ENCODE data around the gene PLCB1.
"Not testable (repeated sequence)": the region's sequence is repeated elsewhere in the genome, so short reads cannot be mapped to it uniquely, and the experiment has no call there.

Gene PLCB1

GRCh38 chr20:8635837-8636236 lies 503.8 kb downstream of the PLCB1 start:
- no peaks in the 10 kb centered on the region for H3K9me3 Mint-ChIP-seq
- H3K27me3 Mint-ChIP-seq (ENCODE audit: low read depth, poor library complexity), result peaks cover 3% of the 10 kb centered on the region
- TF ChIP-seq CTCF (IDR thresholded peaks at IDR 0.05), result no peak
- H3K4me1 Mint-ChIP-seq, result no peaks in the 10 kb centered on the region
- DNase-seq, result no peak
- H3K27ac Mint-ChIP-seq, result no peak overlapping the region
- H3K36me3 Mint-ChIP-seq (ENCODE audit: low read depth), result peaks cover 14% of the 10 kb centered on the region
- H3K4me3 Mint-ChIP-seq, result no peak overlapping the region

DNA sequence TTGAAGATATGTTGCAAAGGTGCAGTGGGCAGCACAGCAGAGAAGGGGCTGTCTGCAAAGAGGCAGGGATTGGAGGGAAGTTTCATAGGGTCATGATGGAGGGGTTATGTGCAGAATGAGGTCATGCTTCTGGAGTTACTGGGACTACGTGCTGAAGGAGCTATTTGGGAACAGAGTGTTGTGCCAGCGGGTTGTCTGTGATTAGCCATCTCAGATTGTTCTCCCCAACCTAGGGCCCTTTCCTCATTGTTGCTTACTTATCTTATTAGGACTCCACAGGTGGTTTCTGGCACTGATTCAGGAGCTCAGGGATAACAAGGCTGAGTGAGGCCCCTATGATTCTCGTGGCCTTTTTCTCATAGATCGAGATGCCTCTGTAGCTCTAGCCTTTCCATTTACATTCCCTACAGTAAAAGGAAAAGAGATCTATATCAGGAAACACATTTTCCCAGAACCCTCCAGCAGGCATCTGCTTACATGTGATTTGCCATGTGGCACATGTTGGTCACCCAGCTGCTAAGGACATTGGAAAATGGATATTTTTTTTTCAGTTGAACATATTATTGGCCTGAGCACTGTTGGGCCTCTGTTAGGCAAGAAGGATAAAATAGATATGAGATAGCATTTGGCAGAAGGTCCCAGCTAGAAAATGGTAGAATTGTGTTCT lies 507.2 kb downstream of the PLCB1 start:
- no peak for TF ChIP-seq CTCF (IDR thresholded peaks at IDR 0.05)
- H3K4me1 Mint-ChIP-seq, result no peaks in the 10 kb centered on the region
- peaks cover 17% of the 10 kb centered on the region for H3K36me3 Mint-ChIP-seq (ENCODE audit: low read depth)
- no peak overlapping the region for H3K27ac Mint-ChIP-seq
- peaks cover 3% of the 10 kb centered on the region for H3K27me3 Mint-ChIP-seq (ENCODE audit: low read depth, poor library complexity)
- peaks cover 6% of the 10 kb centered on the region for H3K9me3 Mint-ChIP-seq
- H3K4me3 Mint-ChIP-seq, result no peak overlapping the region
- no peak for DNase-seq

DNA sequence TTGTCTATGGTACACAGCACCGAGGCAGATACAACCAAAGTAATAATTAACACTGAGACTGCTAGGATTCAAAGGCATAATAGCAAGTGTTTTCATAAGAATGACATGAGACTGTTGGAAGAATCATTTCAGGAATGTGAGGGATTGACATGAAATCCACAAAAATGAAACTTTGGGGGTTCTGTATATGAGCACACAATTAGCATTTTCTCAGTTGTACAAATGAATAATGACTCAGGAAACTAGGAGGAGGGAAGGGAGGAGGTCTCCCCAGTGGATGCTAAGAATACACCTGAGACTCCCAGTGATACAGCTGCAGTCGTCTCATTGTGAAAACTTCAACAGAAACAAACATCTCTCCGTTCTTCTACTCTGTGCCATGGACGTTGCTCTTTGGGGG lies 508.4 kb downstream of the PLCB1 start:
- no peak for TF ChIP-seq CTCF (IDR thresholded peaks at IDR 0.05)
- peaks cover 6% of the 10 kb centered on the region for H3K9me3 Mint-ChIP-seq

GRCh38 chr20:8642247-8642646 lies 510.2 kb downstream of the PLCB1 start:
- no peak for TF ChIP-seq CTCF (IDR thresholded peaks at IDR 0.05)
- DNase-seq, result no peak
- Mint-ChIP-seq H3K27me3 (ENCODE audit: low read depth, poor library complexity) (peaks cover 3% of the 10 kb centered on the region), H3K4me3 (no peak overlapping the region), H3K4me1 (no peaks in the 10 kb centered on the region), H3K27ac (no peak overlapping the region), H3K9me3 (peaks cover 6% of the 10 kb centered on the region), H3K36me3 (ENCODE audit: low read depth) (peaks cover 34% of the 10 kb centered on the region)

More for the DNA sequence above, 508.4 kb downstream of the PLCB1 start:
- Mint-ChIP-seq H3K4me3 (no peak overlapping the region), H3K27ac (no peak overlapping the region), H3K36me3 (ENCODE audit: low read depth) (peaks cover 21% of the 10 kb centered on the region), H3K4me1 (no peaks in the 10 kb centered on the region), H3K27me3 (ENCODE audit: low read depth, poor library complexity) (peaks cover 3% of the 10 kb centered on the region)
- no peak for DNase-seq

DNA sequence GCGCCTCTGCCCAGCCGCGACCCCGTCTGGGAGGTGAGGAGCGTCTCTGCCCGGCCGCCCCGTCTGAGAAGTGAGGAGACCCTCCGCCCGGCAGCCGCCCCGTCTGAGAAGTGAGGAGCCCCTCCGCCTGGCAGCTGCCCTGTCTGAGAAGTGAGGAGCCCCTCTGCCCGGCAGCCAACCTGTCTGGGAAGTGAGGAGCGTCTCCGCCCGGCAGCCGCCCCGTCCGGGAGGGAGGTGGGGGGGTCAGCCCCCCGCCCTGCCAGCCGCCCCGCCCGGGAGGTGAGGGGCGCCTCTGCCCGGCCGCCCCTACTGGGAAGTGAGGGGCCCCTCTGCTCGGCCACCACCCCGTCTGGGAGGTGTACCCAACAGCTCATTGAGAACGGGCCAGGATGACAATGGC lies 512.4 kb downstream of the PLCB1 start:
- not testable (repeated sequence) for DNase-seq; H3K27ac Mint-ChIP-seq; H3K4me1 Mint-ChIP-seq; H3K27me3 Mint-ChIP-seq (ENCODE audit: low read depth, poor library complexity); H3K4me3 Mint-ChIP-seq; H3K9me3 Mint-ChIP-seq
- peaks cover 43% of the 10 kb centered on the region for H3K36me3 Mint-ChIP-seq (ENCODE audit: low read depth)

DNA sequence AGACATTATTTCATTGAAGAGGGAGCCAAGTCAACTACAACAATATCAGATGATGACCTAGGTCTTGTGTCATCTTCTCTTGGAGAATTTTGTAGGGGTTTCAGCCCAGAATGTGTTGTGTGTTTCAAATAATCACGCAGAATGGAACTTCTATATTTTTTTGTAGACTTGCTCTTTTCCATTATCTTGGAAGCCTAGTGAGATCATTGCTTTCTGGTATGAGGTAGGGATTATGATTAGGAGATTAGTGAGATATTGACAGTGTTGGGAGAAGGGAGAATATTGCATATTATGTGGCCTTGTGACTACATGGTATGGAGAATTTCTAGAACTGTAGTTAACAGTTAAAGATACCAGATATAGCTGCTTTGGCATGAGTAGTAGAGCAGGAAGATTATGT lies 513.3 kb downstream of the PLCB1 start:
- no peaks in the 10 kb centered on the region for H3K27me3 Mint-ChIP-seq (ENCODE audit: low read depth, poor library complexity)
- H3K36me3 Mint-ChIP-seq (ENCODE audit: low read depth), result peaks cover 51% of the 10 kb centered on the region
- no peak for DNase-seq
- no peak overlapping the region for H3K4me3 Mint-ChIP-seq
- peaks cover 11% of the 10 kb centered on the region for H3K9me3 Mint-ChIP-seq
- no peak for TF ChIP-seq CTCF (IDR thresholded peaks at IDR 0.05)
- no peak overlapping the region for H3K27ac Mint-ChIP-seq
- H3K4me1 Mint-ChIP-seq, result peaks cover 4% of the 10 kb centered on the region
